ENCODE data around the gene LTBP1. TPM values are rescaled to one million over a fixed set of nuclear protein-coding genes. Genes with fewer than 3 reads are reported as not detected.

The LTBP1 gene
- total and polyA plus RNA-seq, 2 experiments from 2014 or later: 35.6 to 68.9 TPM

GRCh38 chr2:33093283-33093993 is 146.7 kb downstream of the LTBP1 start:
- DNase-seq (ENCODE audit: low spot score): no peak
- H3K9me2 ChIP-seq (replicated peaks; ENCODE audit: insufficient read depth): no peaks in the 10 kb centered on the region
- no peak overlapping the region for H3K4me3 ChIP-seq
- no peak overlapping the region for H3K27ac ChIP-seq
- H3K27me3 ChIP-seq: no peaks in the 10 kb centered on the region
- TF ChIP-seq EZH2phosphoT487 (IDR thresholded peaks at IDR 0.05; ENCODE audit: low read depth, severe bottlenecking, unreplicated experiment): no peak
- no peak for TF ChIP-seq CTCF (IDR thresholded peaks at IDR 0.05; ENCODE audit: poor library complexity)
- H3K79me2 ChIP-seq: no peaks in the 10 kb centered on the region
- no peaks in the 10 kb centered on the region for H3K9me3 ChIP-seq (ENCODE audit: low read depth)
- no peak overlapping the region for H2AFZ ChIP-seq
- H3K36me3 ChIP-seq (replicated peaks; ENCODE audit: insufficient read depth, low read depth): no peaks in the 10 kb centered on the region
- WGBS (ENCODE audit: low lambda C conversion rate, missing lambda C conversion rate): 94% methylated on average over 6 of the region's 6 CpGs
- H3K4me1 ChIP-seq (ENCODE audit: insufficient read depth): peaks cover 6% of the 10 kb centered on the region
- no peaks in the 10 kb centered on the region for H4K20me1 ChIP-seq (ENCODE audit: insufficient read depth, poor library complexity, severe bottlenecking)
- H3K4me2 ChIP-seq: no peak overlapping the region

GRCh38 chr2:33094303-33094702 is 147.6 kb downstream of the LTBP1 start:
- Histone ChIP-seq H3K4me1 (ENCODE audit: insufficient read depth) (peaks cover 6% of the 10 kb centered on the region), H4K20me1 (ENCODE audit: insufficient read depth, poor library complexity, severe bottlenecking) (no peaks in the 10 kb centered on the region), H2AFZ (no peak overlapping the region), H3K27me3 (no peaks in the 10 kb centered on the region), H3K4me3 (no peak overlapping the region), H3K27ac (no peak overlapping the region), H3K4me2 (no peak overlapping the region), H3K79me2 (no peaks in the 10 kb centered on the region), H3K36me3 (replicated peaks; ENCODE audit: insufficient read depth, low read depth) (no peaks in the 10 kb centered on the region), H3K9me3 (ENCODE audit: low read depth) (no peaks in the 10 kb centered on the region), H3K9me2 (replicated peaks; ENCODE audit: insufficient read depth) (no peaks in the 10 kb centered on the region)
- TF ChIP-seq EZH2 (IDR thresholded peaks at IDR 0.05; ENCODE audit: borderline replicate concordance) (no peak), EZH2phosphoT487 (IDR thresholded peaks at IDR 0.05; ENCODE audit: low read depth, severe bottlenecking, unreplicated experiment) (no peak), CTCF (IDR thresholded peaks at IDR 0.05; ENCODE audit: poor library complexity) (no peak)
- 33% methylated on average over 1 of the region's 1 CpG for WGBS (ENCODE audit: low lambda C conversion rate, missing lambda C conversion rate)
- DNase-seq (ENCODE audit: low spot score): no peak

- Histone ChIP-seq H3K9me3 (ENCODE audit: low read depth) (no peaks in the 10 kb centered on the region), H3K9me2 (replicated peaks; ENCODE audit: insufficient read depth) (no peaks in the 10 kb centered on the region), H2AFZ (no peak overlapping the region), H3K4me2 (no peak overlapping the region), H3K79me2 (no peaks in the 10 kb centered on the region), H3K36me3 (replicated peaks; ENCODE audit: insufficient read depth, low read depth) (no peaks in the 10 kb centered on the region), H4K20me1 (ENCODE audit: insufficient read depth, poor library complexity, severe bottlenecking) (no peaks in the 10 kb centered on the region), H3K4me3 (no peak overlapping the region), H3K4me1 (ENCODE audit: insufficient read depth) (peaks cover 5% of the 10 kb centered on the region), H3K27me3 (no peaks in the 10 kb centered on the region), H3K27ac (no peak overlapping the region)
- TF ChIP-seq CTCF (IDR thresholded peaks at IDR 0.05; ENCODE audit: poor library complexity) (no peak), EZH2phosphoT487 (IDR thresholded peaks at IDR 0.05; ENCODE audit: low read depth, severe bottlenecking, unreplicated experiment) (no peak), EZH2 (IDR thresholded peaks at IDR 0.05; ENCODE audit: borderline replicate concordance) (no peak)
- DNase-seq (ENCODE audit: low spot score): no peak
- WGBS (ENCODE audit: low lambda C conversion rate, missing lambda C conversion rate): 80% methylated on average over 4 of the region's 4 CpGs
These were observed 153.2 kb downstream of the LTBP1 start for GRCh38 chr2:33099989-33100388.

Data from hepatocyte (in vitro differentiated cells).